ENCODE results near the gene DNAAF8.

Gene DNAAF8

DNA sequence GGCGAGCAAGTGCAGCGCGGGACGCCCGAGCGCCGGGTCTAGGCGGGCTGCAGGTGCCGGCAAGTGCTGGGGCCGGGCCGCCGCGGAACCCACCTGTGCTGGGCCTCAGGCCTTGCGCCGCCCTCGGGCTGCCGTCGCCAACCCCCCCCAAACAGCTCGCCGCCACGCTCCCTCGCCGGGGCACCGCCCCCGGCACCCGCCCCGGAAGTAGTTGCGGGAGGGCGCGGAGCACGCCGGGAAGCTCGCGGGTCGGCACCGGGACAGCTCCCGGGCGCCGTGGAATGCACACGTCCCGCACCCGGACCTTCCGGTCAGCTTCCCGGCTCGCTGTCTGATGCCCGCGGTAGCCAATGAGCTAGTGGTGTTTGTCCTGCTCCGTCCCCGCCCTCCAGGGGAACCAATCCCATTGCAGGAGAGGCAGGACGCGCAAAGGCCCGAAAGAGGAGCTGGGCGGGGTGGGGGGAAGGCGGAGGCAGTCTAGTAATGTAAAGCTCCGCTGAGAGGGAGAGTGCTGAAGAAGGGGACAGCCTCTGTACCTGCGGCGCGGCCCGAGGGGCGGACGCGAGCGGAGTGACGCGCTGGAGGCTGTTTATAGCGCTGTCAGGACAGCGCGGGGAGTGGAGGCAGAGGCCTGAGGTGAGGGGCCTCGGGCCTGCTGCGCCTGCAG, at the start of gene DNAAF8, which contains the start of gene ANKS3:
TSS of gene DNAAF8 (plus strand) at position 475 of the 667 bp plus-strand sequence. CDS start 1,978 bp downstream, outside the sequence.
TSS of gene ANKS3 (minus strand) at position 209 of the 667 bp plus-strand sequence. CDS start 4,122 bp downstream, outside the sequence.
- Histone ChIP-seq H3K27ac (peak within 1 kb of the TSS in 20 of 21 experiments; percentile 41 to 87 (median 79)), H3K4me3 (peak within 1 kb of the TSS; percentile 66 to 99 (median 88))

GRCh38 chr16:4684763-4685162, 49.6 kb upstream of the DNAAF8 start:
- H3K4me3 ChIP-seq: no peak overlapping the region
- no peak overlapping the region for H3K27ac ChIP-seq

DNA sequence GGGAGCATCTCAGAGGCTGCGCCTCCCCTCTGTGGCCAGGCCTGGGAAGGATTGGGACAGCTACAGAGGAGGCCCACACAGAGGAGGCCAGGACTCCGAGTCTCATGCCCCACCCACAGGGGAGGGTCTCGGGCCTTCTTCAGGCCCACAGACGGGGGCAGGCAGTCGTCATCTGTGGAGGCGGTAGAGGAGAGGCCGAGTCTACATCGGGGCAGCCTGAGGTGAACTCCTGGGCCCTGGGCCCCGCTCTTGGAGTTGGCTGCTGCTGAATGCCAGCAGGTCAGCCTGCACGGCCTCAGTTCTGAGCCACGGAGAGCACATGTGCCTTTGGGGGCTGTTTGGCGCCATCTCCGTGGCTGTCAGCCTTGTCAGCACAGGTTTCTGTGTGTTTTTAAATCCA, 49.0 kb upstream of the DNAAF8 start:
- Histone ChIP-seq H3K27ac (no peak overlapping the region), H3K4me3 (no peak overlapping the region)

- no peak overlapping the region for H3K4me3 ChIP-seq
- H3K27ac ChIP-seq: no peak overlapping the region
These were observed 48.4 kb upstream of the DNAAF8 start for GRCh38 chr16:4685776-4686496.

- no peak overlapping the region for H3K27ac ChIP-seq
These were observed 47.7 kb upstream of the DNAAF8 start for GRCh38 chr16:4686497-4687210.

GRCh38 chr16:4687416-4687815, 46.9 kb upstream of the DNAAF8 start:
- H3K27ac ChIP-seq: no peak overlapping the region

More at GRCh38 chr16:4686497-4687210, 47.7 kb upstream of the DNAAF8 start:
- no peak overlapping the region for H3K4me3 ChIP-seq

DNA sequence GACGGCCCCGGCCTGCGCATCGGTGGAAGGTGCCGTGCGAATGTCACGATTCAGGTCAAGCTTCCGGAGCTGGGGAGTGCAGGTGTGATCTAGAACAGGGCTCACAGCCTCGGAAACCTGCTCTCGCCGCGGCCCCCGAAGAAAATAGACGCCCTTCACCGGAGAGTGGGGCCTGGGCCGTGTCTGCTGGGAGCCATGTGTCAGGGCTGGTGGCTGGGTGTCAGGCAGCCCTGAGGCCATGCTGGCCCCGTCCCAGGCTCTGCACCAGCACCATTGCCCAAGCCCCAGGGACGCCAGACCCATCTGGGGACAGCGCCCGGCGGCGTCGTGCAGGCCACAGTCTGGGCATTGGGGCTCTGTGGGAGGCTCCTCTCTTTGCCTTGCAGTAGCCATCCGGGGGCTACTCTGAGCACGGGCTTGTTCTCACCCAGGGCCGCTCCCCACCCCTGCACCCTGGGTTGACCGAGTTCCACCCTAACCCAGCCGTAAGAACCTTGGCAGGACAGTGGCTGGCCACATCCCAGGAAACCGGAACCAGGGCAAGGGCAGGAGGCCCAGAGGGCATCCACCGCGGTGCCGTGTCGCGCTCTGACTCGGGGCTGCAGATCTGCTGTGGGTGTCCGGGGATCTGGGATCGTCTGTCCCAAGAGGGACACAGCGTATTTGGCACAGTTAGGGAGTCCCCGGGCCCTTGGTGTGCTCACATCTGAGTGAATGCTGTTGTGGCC, 46.2 kb upstream of the DNAAF8 start:
- Histone ChIP-seq H3K4me3 (no peak overlapping the region), H3K27ac (no peak overlapping the region)

More at GRCh38 chr16:4687416-4687815, 46.9 kb upstream of the DNAAF8 start:
- no peak overlapping the region for H3K4me3 ChIP-seq

DNA sequence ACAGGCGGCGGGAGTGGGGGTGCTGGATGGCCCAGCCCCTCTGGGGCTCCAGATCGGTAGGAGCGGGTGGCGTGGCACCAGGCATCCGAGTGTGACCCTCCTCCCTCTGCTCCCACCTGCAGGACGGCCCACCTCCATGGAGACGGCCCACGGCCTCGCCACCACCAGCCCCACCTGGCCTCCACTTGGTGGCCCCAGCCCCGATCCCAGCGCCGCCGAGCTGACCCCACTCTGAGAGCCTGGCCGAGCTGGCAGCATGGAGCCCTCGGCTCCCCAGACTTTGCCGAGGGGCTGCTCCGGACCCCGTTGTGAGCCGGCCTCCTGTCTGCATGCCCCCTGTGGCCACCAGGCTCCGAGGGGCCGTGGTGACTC, 45.7 kb upstream of the DNAAF8 start:
- H3K27ac ChIP-seq: no peak overlapping the region
- no peak overlapping the region for H3K4me3 ChIP-seq

DNA sequence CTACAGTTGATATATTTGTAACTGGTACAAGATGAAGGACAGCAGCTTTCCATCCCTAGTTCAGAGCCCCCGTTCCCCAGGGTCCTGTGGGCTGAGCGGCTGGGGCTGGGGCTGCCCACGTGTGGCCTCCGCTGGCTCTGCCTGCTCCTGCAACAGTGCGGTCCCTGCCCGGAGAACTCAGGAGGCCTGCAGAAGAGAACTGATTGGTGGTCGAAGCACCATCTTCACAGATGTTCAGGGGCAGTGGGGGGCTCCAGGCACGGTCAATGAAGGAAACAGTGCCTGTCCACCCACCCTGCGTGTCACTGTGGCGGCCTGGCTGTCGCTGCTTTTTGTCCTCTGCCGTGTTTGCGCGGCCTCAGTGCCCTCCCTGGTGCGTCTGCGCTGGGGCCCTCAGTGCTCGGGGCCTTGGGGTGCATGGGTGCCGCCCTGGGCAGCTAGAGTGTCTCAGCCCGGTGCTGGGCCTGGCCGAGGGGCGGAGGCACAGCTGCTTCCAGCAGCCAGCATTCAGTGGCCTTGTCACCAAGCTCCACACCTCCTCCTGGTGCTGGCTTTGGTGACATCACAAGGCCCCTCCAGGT, 45.2 kb upstream of the DNAAF8 start:
- Histone ChIP-seq H3K27ac (no peak overlapping the region), H3K4me3 (no peak overlapping the region)

DNA sequence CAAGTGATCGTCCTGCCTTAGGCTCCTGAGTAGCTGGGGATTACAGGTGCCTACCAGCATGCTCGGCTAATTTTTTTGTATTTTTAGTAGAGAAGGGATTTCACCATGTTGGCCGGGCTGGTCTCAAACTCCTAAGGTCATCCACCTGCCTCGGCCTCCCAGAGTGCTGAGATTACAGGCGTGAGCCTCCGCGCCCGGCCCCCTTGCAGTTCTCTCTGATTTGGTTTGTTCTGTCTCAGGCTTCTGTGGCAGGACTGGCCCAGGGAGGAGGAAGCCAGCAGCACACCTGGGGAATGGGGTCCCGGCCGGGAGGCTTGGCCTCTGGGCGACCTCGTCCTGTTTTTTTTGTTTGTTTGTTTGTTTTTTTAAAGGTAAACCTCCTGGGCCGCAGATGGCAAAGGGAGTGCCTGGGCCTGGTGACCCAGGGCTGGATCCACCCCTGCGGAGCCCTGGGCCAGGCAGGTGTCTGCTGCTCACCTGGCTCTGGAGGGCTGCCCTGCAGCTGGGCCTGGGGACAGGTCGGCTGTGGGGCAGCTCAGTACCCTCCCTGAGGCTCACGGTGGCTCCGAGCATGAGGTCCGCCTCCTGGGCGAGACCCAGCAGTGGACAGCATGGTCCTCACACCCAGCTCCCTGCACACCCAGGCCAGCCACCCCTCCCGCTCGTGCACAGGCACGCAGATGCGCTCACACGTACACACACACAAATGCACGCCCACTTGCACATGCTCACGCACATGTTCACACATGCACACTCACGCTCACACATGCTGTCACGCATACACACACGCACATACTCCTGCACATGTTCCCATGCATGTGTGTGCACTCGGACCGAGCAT, 44.3 kb upstream of the DNAAF8 start:
- Histone ChIP-seq H3K27ac (no peak overlapping the region), H3K4me3 (no peak overlapping the region)

- Histone ChIP-seq H3K4me3 (no peak overlapping the region), H3K27ac (no peak overlapping the region)
These were observed 43.2 kb upstream of the DNAAF8 start for GRCh38 chr16:4690946-4691665.

DNA sequence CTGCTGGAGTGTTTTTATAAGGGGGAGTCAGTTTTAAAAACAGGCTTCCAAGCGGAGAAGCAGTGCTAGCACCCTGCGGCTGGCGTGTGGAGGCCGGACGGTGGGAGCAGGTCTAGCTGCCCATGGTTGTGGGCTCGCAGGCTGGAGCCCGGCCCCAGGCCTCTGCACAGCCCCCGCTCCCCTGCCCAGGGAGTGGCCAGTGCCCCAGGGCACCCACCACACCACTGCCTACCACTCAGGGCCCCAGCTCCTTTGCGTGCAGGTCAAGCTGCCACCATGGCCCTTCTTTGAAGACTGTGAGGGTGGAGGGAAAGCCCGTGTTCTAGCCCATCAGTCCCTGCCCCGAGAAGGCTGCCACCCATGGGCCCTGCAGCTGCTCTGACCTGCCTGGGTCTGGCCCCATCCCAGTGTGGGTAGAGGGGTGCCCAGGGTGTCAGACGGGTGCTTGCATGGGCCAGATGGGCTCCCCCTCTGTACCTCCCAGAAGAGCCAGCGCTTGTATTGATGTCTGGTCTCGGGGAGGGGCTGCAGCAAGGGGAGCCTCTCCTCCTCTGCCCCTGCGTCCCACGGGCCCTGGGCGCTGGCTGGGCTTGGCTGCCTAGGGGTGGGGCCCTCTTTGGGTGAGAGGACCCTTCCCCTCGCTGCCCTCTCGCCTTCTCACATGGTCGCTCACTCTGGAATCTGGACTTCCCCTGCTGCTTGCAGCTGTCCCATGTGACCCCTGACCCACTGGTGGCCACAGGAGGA, 42.5 kb upstream of the DNAAF8 start:
- H3K27ac ChIP-seq: peak overlapping the region in 2 of 21 experiments; percentile 23 to 31
- H3K4me3 ChIP-seq: no peak overlapping the region

DNA sequence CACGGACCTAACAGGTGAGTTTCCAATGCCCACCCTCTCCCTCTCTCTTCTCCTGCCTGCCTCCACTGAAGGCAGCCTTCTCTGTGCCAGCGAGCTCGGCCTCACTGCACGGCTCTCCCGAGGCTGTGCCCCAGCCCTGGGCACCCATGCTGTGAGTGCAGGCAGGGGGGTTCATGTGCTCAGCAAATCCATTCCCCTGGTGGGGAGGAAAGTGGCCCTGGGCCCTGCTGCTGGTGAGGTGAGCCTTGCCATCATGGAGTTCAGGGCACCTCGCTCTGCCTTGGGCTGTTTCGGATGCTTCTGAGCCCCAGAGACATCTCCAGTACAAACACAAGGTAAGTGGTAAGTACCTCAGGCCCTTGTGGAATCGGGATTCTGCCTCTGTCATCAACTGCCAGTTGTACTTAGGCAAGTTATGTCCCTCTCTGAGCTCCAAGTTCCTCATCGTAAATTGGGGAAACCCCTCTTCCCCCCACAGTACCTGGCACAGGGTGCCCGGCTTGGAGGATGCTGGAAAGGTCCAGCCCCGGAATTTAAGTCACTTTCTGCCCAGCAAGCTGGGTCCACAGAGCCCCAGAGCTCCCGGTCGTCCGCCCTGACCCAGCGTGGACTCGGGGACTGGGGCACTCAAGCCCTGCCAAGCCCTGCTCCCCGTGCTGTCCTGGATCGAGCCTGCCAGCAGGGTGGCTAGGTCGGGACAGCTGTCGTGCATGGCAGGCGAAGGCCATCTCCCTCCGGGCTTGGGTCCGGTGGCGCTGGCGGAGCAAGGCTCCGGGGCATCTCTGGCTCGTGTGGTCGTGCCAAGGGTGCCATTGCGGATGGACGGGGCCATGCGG, 41.7 kb upstream of the DNAAF8 start:
- peak overlapping the region in 19 of 21 experiments; percentile 2 to 95 (median 75) for H3K27ac ChIP-seq
- H3K4me3 ChIP-seq: peak overlapping the region; percentile 40 to 100 (median 81)

- peak within 1 kb of the TSS; percentile 70 to 100 (median 87) for H3K4me3 ChIP-seq
- H3K27ac ChIP-seq: peak within 1 kb of the TSS; percentile 63 to 95 (median 86)
These were observed 40.9 kb upstream of the DNAAF8 start, which contains the start of gene NUDT16L1 for GRCh38 chr16:4693296-4693955. Gene NUDT16L1, plus strand, starts transcription at chr16:4693562. Its CDS starts 165 bp downstream, at chr16:4693727.

DNA sequence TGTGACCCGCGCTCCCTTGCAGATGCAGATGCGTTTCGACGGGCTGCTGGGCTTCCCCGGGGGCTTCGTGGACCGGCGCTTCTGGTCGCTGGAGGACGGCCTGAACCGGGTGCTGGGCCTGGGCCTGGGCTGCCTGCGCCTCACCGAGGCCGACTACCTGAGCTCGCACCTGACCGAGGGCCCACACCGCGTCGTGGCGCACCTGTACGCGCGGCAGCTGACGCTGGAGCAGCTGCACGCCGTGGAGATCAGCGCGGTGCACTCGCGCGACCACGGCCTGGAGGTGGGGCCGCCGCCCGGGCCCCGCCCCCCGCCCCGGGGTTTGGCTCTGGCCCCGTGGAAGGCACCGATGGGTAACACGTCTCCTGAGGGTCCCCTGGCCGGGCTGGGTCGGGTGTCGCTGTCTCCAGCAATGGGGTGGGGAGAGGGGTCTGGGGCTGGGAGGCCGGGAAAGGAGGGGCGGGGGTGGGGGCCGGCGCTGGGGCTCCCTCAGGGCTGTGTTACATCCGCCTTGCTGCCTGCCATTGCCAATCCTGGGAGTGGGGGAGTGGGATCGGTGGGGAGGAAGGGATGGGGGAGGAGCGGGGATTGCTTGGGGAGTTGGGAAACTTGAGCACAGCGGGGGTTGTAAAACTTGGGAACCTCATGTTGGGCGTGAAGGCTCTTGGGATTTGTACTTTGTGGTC, 40.2 kb upstream of the DNAAF8 start:
- peak overlapping the region; percentile 62 to 95 (median 86) for H3K27ac ChIP-seq
- peak overlapping the region; percentile 70 to 100 (median 87) for H3K4me3 ChIP-seq
